GM19328 (cell line): ENCODE results near the gene LSP1.
"Not testable (repeated sequence)": the region's sequence is repeated elsewhere in the genome, so short reads cannot be mapped to it uniquely, and the experiment has no call there.

Source experiments
- ATAC-seq: cut with Tn5 transposase; IDR thresholded peaks from one replicate; pipeline ENCODE4 v1.9.1; 2021; ENCODE audit warnings: mild to moderate bottlenecking, moderate library complexity; ENCODE audit not compliant: unreplicated experiment

Gene LSP1

DNA sequence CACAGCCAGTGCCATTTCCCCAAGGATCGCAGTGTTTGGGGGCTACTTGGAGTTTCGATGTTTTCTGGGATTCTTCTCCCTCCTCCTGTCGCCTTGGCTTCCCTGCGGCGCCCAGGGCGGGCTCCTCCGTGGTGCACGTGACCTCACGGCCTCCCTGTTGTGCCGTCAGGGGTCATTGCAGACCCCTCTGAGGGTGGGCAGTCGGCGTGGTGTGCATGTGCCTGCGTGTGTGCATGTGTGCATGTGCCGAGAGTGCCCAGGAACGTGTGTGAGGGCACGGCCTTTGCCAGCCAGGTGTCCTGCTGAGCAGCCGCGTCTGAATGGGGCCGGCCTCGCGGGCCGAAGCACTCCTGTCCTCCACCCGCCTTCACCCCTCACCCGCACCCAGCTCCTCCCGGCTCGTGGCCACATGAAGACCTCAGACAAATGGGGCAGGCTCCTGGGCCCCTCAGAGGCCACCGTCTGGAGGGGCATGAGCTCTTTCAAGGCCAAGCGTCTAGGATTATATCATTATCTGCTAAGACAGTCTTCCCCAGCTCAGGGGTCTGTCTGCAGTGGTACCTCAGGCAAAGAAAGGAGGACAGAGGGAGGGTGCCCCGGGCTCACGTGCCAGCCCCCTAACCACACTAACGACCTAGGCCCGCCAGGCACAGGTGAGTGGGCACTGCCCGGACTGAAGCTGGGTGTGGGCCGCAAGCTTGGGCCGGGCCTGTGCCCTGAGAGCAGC, 84.9 kb downstream of the LSP1 start:
- no peak for ATAC-seq

DNA sequence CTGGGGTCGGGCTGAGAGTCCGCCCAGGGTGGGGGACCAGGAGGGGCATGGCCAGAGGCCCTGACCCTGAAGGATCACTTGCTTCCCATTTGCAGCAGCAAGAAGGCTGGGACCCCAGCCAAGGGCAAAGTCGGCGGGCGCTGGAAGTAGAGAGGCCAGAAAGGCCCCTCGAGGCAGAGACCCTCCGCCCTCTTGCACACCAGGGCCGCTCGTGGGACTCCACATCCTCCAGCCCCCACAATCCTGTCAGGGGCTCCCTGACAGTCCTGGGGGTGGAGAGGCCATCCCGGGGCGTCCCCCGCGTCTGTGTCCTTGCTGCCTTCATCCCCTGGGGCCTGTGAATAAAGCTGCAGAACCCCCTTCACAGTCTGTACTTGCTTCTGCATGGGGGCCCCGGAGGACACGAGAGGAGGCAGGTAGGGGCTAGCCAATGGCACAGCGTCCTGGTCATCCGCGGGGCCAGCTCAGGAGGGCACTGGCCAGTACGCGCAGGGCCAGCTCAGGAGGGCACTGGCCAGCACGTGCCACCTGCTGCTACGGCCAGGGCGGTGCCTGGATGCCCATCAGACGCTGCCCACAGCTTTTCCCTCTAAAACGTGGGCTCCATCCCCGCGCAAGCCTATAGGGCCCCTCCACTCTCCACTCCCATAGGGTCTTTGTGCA, 85.6 kb downstream of the LSP1 start:
- no peak for ATAC-seq

GRCh38 chr11:1939006-1939625, 86.2 kb downstream of the LSP1 start:
- ATAC-seq = no peak

- ATAC-seq = not testable (repeated sequence)
Observed at GRCh38 chr11:1939788-1940187, 86.9 kb downstream of the LSP1 start.
